Measurements from ENCODE around the gene KCTD19.

GRCh38 chr16:67250045-67250327, 76.6 kb downstream of the KCTD19 start:
- TF ChIP-seq YY1 (IDR thresholded peaks at IDR 0.05; ENCODE audit: low read depth) (no peak), EP300 (IDR thresholded peaks at IDR 0.05; ENCODE audit: borderline replicate concordance) (no peak), TEAD4 (IDR thresholded peaks at IDR 0.05) (no peak), CEBPB (IDR thresholded peaks at IDR 0.05) (no peak), REST (IDR thresholded peaks at IDR 0.05; ENCODE audit: low read depth) (no peak), NFIC (IDR thresholded peaks at IDR 0.05) (no peak), MAX (IDR thresholded peaks at IDR 0.05) (no peak), CREB1 (IDR thresholded peaks at IDR 0.05; ENCODE audit: low read depth) (no peak), RAD21 (IDR thresholded peaks at IDR 0.05; ENCODE audit: low read depth) (no peak), TAF1 (IDR thresholded peaks at IDR 0.05; ENCODE audit: low read depth) (no peak), TCF12 (IDR thresholded peaks at IDR 0.05; ENCODE audit: low read depth) (no peak)

All from Ishikawa (cell line).